ENCODE measurements around the gene IL15RA. TPM values are rescaled to one million over a fixed set of nuclear protein-coding genes. Genes with fewer than 3 reads are reported as not detected.

IL15RA gene
- total and polyA plus RNA-seq, 9 donors, result 0.96 to 4.9 (median 1.5) TPM

Other genes with a start within 250 kb of the IL15RA start
- gene GDI2, start 164.1 kb downstream of the IL15RA start, total RNA-seq, result 256 TPM
- 100 to 1,000 TPM; 216 to 281 (median 233) TPM for gene GDI2, start 164.1 kb downstream of the IL15RA start, polyA plus RNA-seq (ENCODE audit: insufficient read depth in 1 of 8, insufficient read length in 8 of 8, low replicate concordance in 1 of 8)
- 6.0 TPM for gene ANKRD16, start 87.7 kb downstream of the IL15RA start, total RNA-seq
- 1 to 10 TPM; 6.4 to 7.9 (median 7.0) TPM for gene ANKRD16, start 87.7 kb downstream of the IL15RA start, polyA plus RNA-seq (ENCODE audit: insufficient read depth in 1 of 8, insufficient read length in 8 of 8, low replicate concordance in 1 of 8)
- 56.9 TPM for gene FBH1, start 87.3 kb downstream of the IL15RA start, total RNA-seq
- 10 to 100 TPM; 45.8 to 57.7 (median 52.1) TPM for gene FBH1, start 87.3 kb downstream of the IL15RA start, polyA plus RNA-seq (ENCODE audit: insufficient read depth in 1 of 8, insufficient read length in 8 of 8, low replicate concordance in 1 of 8)
- gene IL2RA, start 84.8 kb upstream of the IL15RA start, total RNA-seq, result not detected
- under 1 TPM in 4 of 8 donors, not detected in 4; 0.05 to 0.24 (median 0.10) TPM for gene IL2RA, start 84.8 kb upstream of the IL15RA start, polyA plus RNA-seq (ENCODE audit: insufficient read depth in 1 of 8, insufficient read length in 8 of 8, low replicate concordance in 1 of 8)
- gene RBM17, start 111.5 kb upstream of the IL15RA start, total RNA-seq, result 39.2 TPM
- gene RBM17, start 111.5 kb upstream of the IL15RA start, polyA plus RNA-seq (ENCODE audit: insufficient read depth in 1 of 8, insufficient read length in 8 of 8, low replicate concordance in 1 of 8), result 100 to 1,000 TPM in 3 of 8 donors, 10 to 100 TPM in 5; 84.3 to 112 (median 95.4) TPM
- 11.0 TPM for gene PFKFB3, start 225.4 kb upstream of the IL15RA start, total RNA-seq
- gene PFKFB3, start 225.4 kb upstream of the IL15RA start, polyA plus RNA-seq (ENCODE audit: insufficient read depth in 1 of 8, insufficient read length in 8 of 8, low replicate concordance in 1 of 8), result 10 to 100 TPM; 10.5 to 16.5 (median 13.5) TPM